DOHH2 (cell line): ENCODE measurements around the gene COL17A1.

Experiments used
- H3F3A ChIP-seq: fragments of 200-600 bp; sonication (generic), shearing (Covaris generic); 2 replicates; pipeline ENCODE4 v1.6.0; 2016; ENCODE audit warnings: antibody characterized with exemption, mild to moderate bottlenecking; ENCODE audit not compliant: control insufficient read depth, insufficient read depth
- H3K27ac ChIP-seq: fragments of 200-600 bp; sonication (generic); 2 replicates; pipeline ENCODE4 v1.5.1; 2014; ENCODE audit warnings: low read depth, mild to moderate bottlenecking, low read length, moderate library complexity
- H3K27me3 ChIP-seq: fragments of 200-600 bp; sonication (generic); 2 replicates; pipeline ENCODE4 v1.6.1; 2014; ENCODE audit warnings: mild to moderate bottlenecking, low read length, mixed read lengths; ENCODE audit not compliant: control insufficient read depth
- H3K36me3 ChIP-seq: fragments of 200-600 bp; sonication (generic); 2 replicates; pipeline ENCODE4 v1.6.1; 2014; ENCODE audit warnings: mild to moderate bottlenecking, low read length, moderate library complexity, mixed read lengths; ENCODE audit not compliant: control insufficient read depth
- H3K4me1 ChIP-seq: fragments of 200-600 bp; sonication (generic); 2 replicates; pipeline ENCODE4 v1.6.1; 2014; ENCODE audit warnings: mild to moderate bottlenecking, low read length, mixed read lengths; ENCODE audit not compliant: control insufficient read depth
- H3K4me2 ChIP-seq: fragments of 200-600 bp; sonication (generic); 2 replicates; pipeline ENCODE4 v1.6.0; 2014; ENCODE audit warnings: mild to moderate bottlenecking, low read length, moderate library complexity
- H3K4me3 ChIP-seq: fragments of 200-600 bp; sonication (generic); 2 replicates; pipeline ENCODE4 v1.5.1; 2014; ENCODE audit warnings: mild to moderate bottlenecking, low read length, mixed read lengths
- H3K79me2 ChIP-seq: fragments of 200-600 bp; sonication (generic); 2 replicates; pipeline ENCODE4 v1.6.1; 2014; ENCODE audit warnings: mild to moderate bottlenecking, low read length, mixed read lengths; ENCODE audit not compliant: control insufficient read depth
- H3K9me2 ChIP-seq: fragments of 200-600 bp; sonication (generic); replicated peaks from 2 replicates; pipeline ENCODE4 v1.6.1; 2014; ENCODE audit warnings: mild to moderate bottlenecking, low read length, mixed read lengths; ENCODE audit not compliant: control insufficient read depth
- H3K9me3 ChIP-seq: fragments of 200-600 bp; sonication (generic); 2 replicates; pipeline ENCODE4 v1.6.1; 2014; ENCODE audit warnings: antibody characterized with exemption, low read length, mixed read lengths; ENCODE audit not compliant: control insufficient read depth, insufficient read depth
- H4K20me1 ChIP-seq: fragments of 200-600 bp; sonication (generic); 2 replicates; pipeline ENCODE4 v1.6.0; 2014; ENCODE audit warnings: low read depth, mild to moderate bottlenecking, antibody characterized with exemption, low read length, moderate library complexity; ENCODE audit not compliant: control insufficient read depth, insufficient read depth
- CTCF ChIP-seq: fragments of 200-600 bp; sonication (generic); IDR thresholded peaks from one replicate; pipeline ENCODE4 v1.5.1; 2014; ENCODE audit warnings: antibody characterized with exemption, mild to moderate bottlenecking, low read depth, low read length; ENCODE audit not compliant: poor library complexity, severe bottlenecking
- EZH2phosphoT487 ChIP-seq: fragments of 200-600 bp; sonication (generic); IDR thresholded peaks from 2 replicates; pipeline ENCODE4 v1.6.1; 2017; ENCODE audit warnings: borderline replicate concordance, mild to moderate bottlenecking, antibody characterized with exemption, low read length, moderate library complexity, mixed read lengths

The COL17A1 gene

DNA sequence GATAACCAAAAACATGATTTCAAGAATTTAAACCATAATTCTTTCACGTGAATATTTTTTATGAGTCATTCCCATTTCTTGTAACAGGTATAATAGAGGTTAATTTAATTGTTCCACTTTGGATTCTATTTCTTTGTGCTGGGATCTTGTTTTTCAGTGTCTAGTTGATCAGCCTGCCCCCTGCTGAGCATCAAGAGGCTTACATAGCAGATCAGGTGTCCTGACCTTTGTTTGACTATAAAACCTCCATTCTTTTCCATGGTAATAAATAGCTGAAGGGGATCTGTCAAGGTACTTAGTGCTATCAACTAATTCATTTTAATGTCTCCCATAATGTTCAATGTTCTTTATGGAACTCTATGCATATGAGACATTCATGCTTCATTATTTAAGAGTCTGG is 4.9 kb downstream of the COL17A1 start:
- Histone ChIP-seq H3K27me3 (peaks cover 15% of the 10 kb centered on the region), H3K4me1 (no peaks in the 10 kb centered on the region), H3K4me3 (no peak overlapping the region), H3K27ac (no peak overlapping the region), H3F3A (peaks cover 2% of the 10 kb centered on the region; the same call in 1 of the 2 replicates), H3K36me3 (no peaks in the 10 kb centered on the region), H3K4me2 (no peak overlapping the region), H4K20me1 (no peaks in the 10 kb centered on the region), H3K9me2 (no peaks in the 10 kb centered on the region), H3K9me3 (no peaks in the 10 kb centered on the region), H3K79me2 (no peaks in the 10 kb centered on the region)
- TF ChIP-seq EZH2phosphoT487 (no peak), CTCF (peak; percentile 61)

GRCh38 chr10:104077663-104078151 is 8.0 kb downstream of the COL17A1 start:
- Histone ChIP-seq H3K4me2 (no peak overlapping the region), H3K27me3 (peaks cover 25% of the 10 kb centered on the region), H3F3A (peaks cover 2% of the 10 kb centered on the region; the same call in 1 of the 2 replicates), H3K9me2 (no peaks in the 10 kb centered on the region), H3K4me1 (no peaks in the 10 kb centered on the region), H3K9me3 (no peaks in the 10 kb centered on the region), H3K79me2 (no peaks in the 10 kb centered on the region), H3K4me3 (no peak overlapping the region), H3K36me3 (no peaks in the 10 kb centered on the region), H3K27ac (no peak overlapping the region), H4K20me1 (no peaks in the 10 kb centered on the region)
- TF ChIP-seq CTCF (no peak), EZH2phosphoT487 (no peak)

DNA sequence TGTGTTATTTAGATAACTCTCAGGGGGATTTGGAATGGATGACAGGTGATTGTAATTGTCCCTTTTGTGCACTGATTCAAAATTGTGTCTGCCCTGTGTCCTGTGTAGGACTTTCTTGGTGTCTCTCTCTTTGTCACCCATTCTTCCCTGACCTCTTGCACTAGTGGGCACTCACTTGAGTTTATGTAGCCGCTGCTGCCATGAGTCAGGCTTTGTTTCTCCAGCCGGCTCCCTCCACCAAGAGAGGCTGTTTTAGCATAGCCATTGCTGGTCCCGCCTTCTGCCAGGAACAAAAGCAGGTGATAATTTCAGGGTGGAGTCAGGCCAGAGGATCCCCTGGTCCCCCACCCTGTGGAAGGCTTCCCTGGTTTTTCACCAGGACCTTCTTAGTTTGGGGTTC is 8.4 kb downstream of the COL17A1 start:
- no peak overlapping the region for H3K27ac ChIP-seq
- H4K20me1 ChIP-seq, result no peaks in the 10 kb centered on the region
- H3K4me1 ChIP-seq, result no peaks in the 10 kb centered on the region
- H3K4me2 ChIP-seq, result no peak overlapping the region
- H3K9me3 ChIP-seq, result no peaks in the 10 kb centered on the region
- H3K36me3 ChIP-seq, result no peaks in the 10 kb centered on the region
- peaks cover 2% of the 10 kb centered on the region; the same call in 1 of the 2 replicates for H3F3A ChIP-seq
- H3K4me3 ChIP-seq, result no peak overlapping the region
- H3K79me2 ChIP-seq, result no peaks in the 10 kb centered on the region
- peaks cover 28% of the 10 kb centered on the region for H3K27me3 ChIP-seq
- no peak for TF ChIP-seq CTCF
- no peak for TF ChIP-seq EZH2phosphoT487
- H3K9me2 ChIP-seq, result no peaks in the 10 kb centered on the region
